HK-2 (cell line): ENCODE measurements around the gene GLYR1.
"Not testable (repeated sequence)": the region's sequence is repeated elsewhere in the genome, so short reads cannot be mapped to it uniquely, and the experiment has no call there.

Experiments
- DNase-seq: peaks from one replicate; pipeline ENCODE4 v3.0.0-alpha.2; 2018; ENCODE audit not compliant: unreplicated experiment

Gene GLYR1

GRCh38 chr16:4788489-4788889 is 58.6 kb downstream of the GLYR1 start:
- DNase-seq = no peak

GRCh38 chr16:4787627-4788482 is 59.2 kb downstream of the GLYR1 start, which contains the start of gene SEPTIN12:
Gene SEPTIN12, minus strand, starts transcription at chr16:4788345. Its CDS starts 700 bp downstream, at chr16:4787645.
- no peak for DNase-seq

GRCh38 chr16:4787068-4787467 is 60.0 kb downstream of the GLYR1 start:
- DNase-seq = no peak

GRCh38 chr16:4785758-4786433 is 61.2 kb downstream of the GLYR1 start:
- DNase-seq = no peak

GRCh38 chr16:4784444-4784987 is 62.6 kb downstream of the GLYR1 start:
- not testable (repeated sequence) for DNase-seq

GRCh38 chr16:4783951-4784336 is 63.1 kb downstream of the GLYR1 start:
- DNase-seq = no peak

- DNase-seq = no peak
These were observed 63.7 kb downstream of the GLYR1 start for GRCh38 chr16:4783251-4783950.

GRCh38 chr16:4780235-4780634 is 66.9 kb downstream of the GLYR1 start:
- no peak for DNase-seq

- DNase-seq = no peak
These were observed 69.1 kb downstream of the GLYR1 start for GRCh38 chr16:4778050-4778392.

GRCh38 chr16:4777339-4778049 is 69.6 kb downstream of the GLYR1 start:
- no peak for DNase-seq

GRCh38 chr16:4776141-4776705 is 70.9 kb downstream of the GLYR1 start:
- no peak for DNase-seq

- no peak for DNase-seq
These were observed 72.1 kb downstream of the GLYR1 start for GRCh38 chr16:4775005-4775404.

- no peak for DNase-seq
These were observed 74.7 kb downstream of the GLYR1 start for GRCh38 chr16:4772351-4772750.

GRCh38 chr16:4771646-4772045 is 75.4 kb downstream of the GLYR1 start:
- no peak for DNase-seq

GRCh38 chr16:4769306-4769638 is 77.8 kb downstream of the GLYR1 start:
- no peak for DNase-seq

GRCh38 chr16:4768549-4769305 is 78.4 kb downstream of the GLYR1 start:
- DNase-seq = peak; percentile 76

GRCh38 chr16:4767872-4768548 is 79.1 kb downstream of the GLYR1 start:
- DNase-seq = no peak

GRCh38 chr16:4766875-4767628 is 80.0 kb downstream of the GLYR1 start, which contains the start of gene ZNF500:
Gene ZNF500, minus strand, starts transcription at chr16:4767162. Its CDS starts 1,184 bp downstream, at chr16:4765978.
- DNase-seq = peak; percentile 91
